ENCODE measurements around the gene SMCP. TPM values are rescaled to one million over a fixed set of nuclear protein-coding genes. Genes with fewer than 3 reads are reported as not detected.

The SMCP gene
- total RNA-seq, 1 experiment from 2014 or later, result not detected

DNA sequence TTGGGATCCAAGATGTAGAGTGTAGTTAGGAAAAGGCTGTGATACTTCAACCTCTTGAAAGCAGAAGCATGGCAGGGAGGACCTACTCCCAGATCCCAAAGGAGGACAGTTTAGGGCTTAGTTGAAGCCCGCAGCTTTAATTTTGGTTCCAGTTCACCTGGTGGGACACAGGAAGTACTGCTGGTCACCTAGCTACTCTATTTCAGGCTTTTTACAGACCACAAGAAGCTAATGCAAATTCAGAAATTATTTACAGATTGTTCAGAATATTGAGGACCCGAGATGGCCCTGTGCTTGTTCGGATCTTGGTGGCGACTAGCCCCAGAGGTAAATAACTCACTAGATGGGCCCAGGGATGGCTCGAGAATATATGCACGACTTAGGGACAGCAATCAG lies 6.4 kb upstream of the SMCP start:
- Histone ChIP-seq H3K4me1 (ENCODE audit: insufficient read depth, low read length, poor library complexity, severe bottlenecking) (no peaks in the 10 kb centered on the region), H3K27me3 (replicated peaks; ENCODE audit: insufficient read depth, low read depth, low read length, poor library complexity) (peaks cover 6% of the 10 kb centered on the region), H3K27ac (ENCODE audit: low read depth, low read length, poor library complexity, severe bottlenecking) (no peak overlapping the region), H3K4me3 (ENCODE audit: low read depth, low read length, poor library complexity, severe bottlenecking) (no peak overlapping the region), H3K36me3 (ENCODE audit: insufficient read depth, low read length, poor library complexity, severe bottlenecking) (no peaks in the 10 kb centered on the region), H3K9me3 (ENCODE audit: low read depth, low read length, poor library complexity, severe bottlenecking) (no peaks in the 10 kb centered on the region)
- BruUV-seq (replicated peaks), result no TSS peak
- TF ChIP-seq CTCF (conservative IDR thresholded peaks at IDR 0.05; ENCODE audit: low read depth, low read length), result no peak
- TF ChIP-seq EZH2 (IDR thresholded peaks at IDR 0.05; ENCODE audit: borderline replicate concordance, low read depth, low read length, poor library complexity, severe bottlenecking), result no peak
- intact Hi-C loops (cut with micrococcal nuclease; ENCODE audit: unreplicated experiment), result loop anchor here (5.0 to 10.0 kb wide), 3 partner anchors 183 to 351 kb away; partner anchors contain the start of gene SPRR2A
- ChIA-PET CTCF (no interaction called here), POLR2A (ENCODE audit: low non-redundant PET) (no interaction called here)
- DNase-seq (ENCODE audit: low spot score), result no peak

- ChIA-PET CTCF (no interaction called here), POLR2A (ENCODE audit: low non-redundant PET) (no interaction called here)
- no peaks in the 10 kb centered on the region for H3K4me1 ChIP-seq (ENCODE audit: insufficient read depth, low read length, poor library complexity, severe bottlenecking)
- no peak overlapping the region for H3K27ac ChIP-seq (ENCODE audit: low read depth, low read length, poor library complexity, severe bottlenecking)
- H3K4me3 ChIP-seq (ENCODE audit: low read depth, low read length, poor library complexity, severe bottlenecking), result no peak overlapping the region
- TF ChIP-seq CTCF (conservative IDR thresholded peaks at IDR 0.05; ENCODE audit: low read depth, low read length) (no peak), EZH2 (IDR thresholded peaks at IDR 0.05; ENCODE audit: borderline replicate concordance, low read depth, low read length, poor library complexity, severe bottlenecking) (no peak)
- intact Hi-C loops (cut with micrococcal nuclease; ENCODE audit: unreplicated experiment), result loop anchor here (5.0 to 10.0 kb wide), 3 partner anchors 181 to 349 kb away; partner anchors contain the start of gene SPRR2A
- H3K27me3 ChIP-seq (replicated peaks; ENCODE audit: insufficient read depth, low read depth, low read length, poor library complexity), result no peaks in the 10 kb centered on the region
- DNase-seq (ENCODE audit: low spot score), result no peak
- H3K36me3 ChIP-seq (ENCODE audit: insufficient read depth, low read length, poor library complexity, severe bottlenecking), result no peaks in the 10 kb centered on the region
- no peaks in the 10 kb centered on the region for H3K9me3 ChIP-seq (ENCODE audit: low read depth, low read length, poor library complexity, severe bottlenecking)
- BruUV-seq (replicated peaks), result no TSS peak
These were observed 4.6 kb upstream of the SMCP start for GRCh38 chr1:152873495-152873894.

DNA sequence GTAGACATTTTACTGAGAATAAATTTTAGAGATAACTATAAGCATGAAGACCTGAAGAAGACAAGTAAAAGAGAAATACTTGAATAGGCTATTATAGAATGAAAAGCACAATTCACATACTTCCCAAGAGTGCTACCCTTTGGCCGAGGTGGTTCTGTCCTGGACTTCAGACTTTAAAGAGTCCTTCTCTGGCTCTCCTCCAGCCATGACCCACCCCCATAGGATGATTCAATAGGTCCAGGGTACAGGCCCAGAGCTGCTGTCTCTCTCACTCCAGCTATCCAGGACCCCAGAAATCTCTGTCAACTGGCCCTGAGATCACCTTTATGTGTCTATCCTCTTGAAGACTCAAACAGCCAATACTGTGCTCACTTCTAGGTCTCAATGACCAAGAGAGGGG lies 1.3 kb upstream of the SMCP start:
- CTCF ChIA-PET, result no interaction called here
- no peak for DNase-seq (ENCODE audit: low spot score)
- no peak overlapping the region for H3K27ac ChIP-seq (ENCODE audit: low read depth, low read length, poor library complexity, severe bottlenecking)
- no peak overlapping the region for H3K4me3 ChIP-seq (ENCODE audit: low read depth, low read length, poor library complexity, severe bottlenecking)
- intact Hi-C loops (cut with micrococcal nuclease; ENCODE audit: unreplicated experiment), result loop anchor here (10.0 kb wide), 2 partner anchors 178 to 318 kb away; partner anchors contain the start of gene SPRR2A
- POLR2A ChIA-PET (ENCODE audit: low non-redundant PET), result no interaction called here
- no peaks in the 10 kb centered on the region for H3K27me3 ChIP-seq (replicated peaks; ENCODE audit: insufficient read depth, low read depth, low read length, poor library complexity)
- H3K4me1 ChIP-seq (ENCODE audit: insufficient read depth, low read length, poor library complexity, severe bottlenecking), result no peaks in the 10 kb centered on the region
- no peaks in the 10 kb centered on the region for H3K9me3 ChIP-seq (ENCODE audit: low read depth, low read length, poor library complexity, severe bottlenecking)
- no peak for TF ChIP-seq CTCF (conservative IDR thresholded peaks at IDR 0.05; ENCODE audit: low read depth, low read length)
- TF ChIP-seq EZH2 (IDR thresholded peaks at IDR 0.05; ENCODE audit: borderline replicate concordance, low read depth, low read length, poor library complexity, severe bottlenecking), result no peak
- no peaks in the 10 kb centered on the region for H3K36me3 ChIP-seq (ENCODE audit: insufficient read depth, low read length, poor library complexity, severe bottlenecking)
- no TSS peak for BruUV-seq (replicated peaks)
